HCT116 (cell line): ENCODE results near the gene CBX5. TPM values are rescaled to one million over a fixed set of nuclear protein-coding genes. Genes with fewer than 3 reads are reported as not detected.

ENCODE experiments used
- CEBPB ChIP-seq: IDR thresholded peaks from 2 replicates; pipeline ENCODE4 v1.6.1; 2012; ENCODE audit warnings: low read depth
- EGR1 ChIP-seq: IDR thresholded peaks from 2 replicates; pipeline ENCODE4 v1.6.1; 2012; ENCODE audit warnings: low read depth
- ELF1 ChIP-seq: IDR thresholded peaks from 2 replicates; pipeline ENCODE4 v1.6.1; 2012; ENCODE audit warnings: low read depth, borderline replicate concordance
- EZH2 ChIP-seq: fragments of 200-600 bp; sonication (generic); IDR thresholded peaks from 2 replicates; pipeline ENCODE4 v1.6.1; 2017; ENCODE audit warnings: antibody characterized with exemption, mixed run types
- EZH2phosphoT487 ChIP-seq: fragments of 200-600 bp; IDR thresholded peaks from 2 replicates; pipeline ENCODE4 v1.6.1; 2018; ENCODE audit warnings: antibody characterized with exemption, borderline replicate concordance
- FOSL1 ChIP-seq: IDR thresholded peaks from 2 replicates; pipeline ENCODE4 v1.6.1; 2012; ENCODE audit warnings: low read depth
- JUND ChIP-seq: IDR thresholded peaks from 2 replicates; pipeline ENCODE4 v1.6.1; 2012
- POLR2A ChIP-seq: IDR thresholded peaks from 2 replicates; pipeline ENCODE4 v1.7.0; 2011; ENCODE audit warnings: borderline replicate concordance; ENCODE audit not compliant: insufficient read depth, insufficient read length; ENCODE audit errors: extremely low read depth
- POLR2AphosphoS5 ChIP-seq: IDR thresholded peaks from 2 replicates; pipeline ENCODE4 v1.6.1; 2011; ENCODE audit warnings: mild to moderate bottlenecking, low read depth, low read length, moderate library complexity
- RAD21 ChIP-seq: IDR thresholded peaks from 2 replicates; pipeline ENCODE4 v1.6.1; 2012; ENCODE audit warnings: low read depth, mild to moderate bottlenecking
- SIN3A ChIP-seq: IDR thresholded peaks from 2 replicates; pipeline ENCODE4 v1.6.1; 2012; ENCODE audit warnings: low read depth
- SP1 ChIP-seq: IDR thresholded peaks from 2 replicates; pipeline ENCODE4 v1.6.1; 2012; ENCODE audit warnings: low read depth
- SRF ChIP-seq: IDR thresholded peaks from 2 replicates; pipeline ENCODE4 v1.6.1; 2012; ENCODE audit warnings: low read depth
- TCF7L2 ChIP-seq: IDR thresholded peaks from 2 replicates; pipeline ENCODE4 v1.7.0; 2011; ENCODE audit warnings: borderline replicate concordance, inconsistent platforms; ENCODE audit not compliant: insufficient read depth, insufficient read length; ENCODE audit errors: extremely low read depth
- ZFX ChIP-seq: fragments of 450-650 bp; IDR thresholded peaks from 2 replicates; pipeline ENCODE4 v1.6.1; 2017
- ZNF274 ChIP-seq: fragments of 200-500 bp; sonication (Bioruptor generic); IDR thresholded peaks from 2 replicates; pipeline ENCODE4 v1.6.1; 2014; ENCODE audit warnings: mild to moderate bottlenecking, low read depth, low read length, inconsistent platforms
- total RNA-seq: library from RNA; stranded (reverse); gene quantifications from one replicate; pipeline ENCODE4 v1.2.1, GENCODE V29; 2021; ENCODE audit not compliant: unreplicated experiment
- TF ChIP-seq, protein P1 (sequence below), 3 experiments: fragments of 200-600 bp in 1 of 3; sonication (generic) in 1 of 3; IDR thresholded peaks in 2 of 3; conservative IDR thresholded peaks in 1 of 3; 2 replicates each; pipeline ENCODE4 v1.5.1; 2012 to 2017; ENCODE audit warnings: low read depth in 2 of 3, low read length in 2 of 3, antibody characterized with exemption in 1 of 3, borderline replicate concordance in 1 of 3, control low read depth in 1 of 3, mild to moderate bottlenecking in 1 of 3, mixed read lengths in 1 of 3, mixed run types in 1 of 3, moderate library complexity in 1 of 3; ENCODE audit not compliant: insufficient read depth in 1 of 3
- TF ChIP-seq, protein P2 (sequence below): IDR thresholded peaks from 2 replicates; pipeline ENCODE4 v1.6.1; 2012

The CBX5 gene
- total RNA-seq, 1 experiment from 2014 or later: 72.3 TPM

DNA sequence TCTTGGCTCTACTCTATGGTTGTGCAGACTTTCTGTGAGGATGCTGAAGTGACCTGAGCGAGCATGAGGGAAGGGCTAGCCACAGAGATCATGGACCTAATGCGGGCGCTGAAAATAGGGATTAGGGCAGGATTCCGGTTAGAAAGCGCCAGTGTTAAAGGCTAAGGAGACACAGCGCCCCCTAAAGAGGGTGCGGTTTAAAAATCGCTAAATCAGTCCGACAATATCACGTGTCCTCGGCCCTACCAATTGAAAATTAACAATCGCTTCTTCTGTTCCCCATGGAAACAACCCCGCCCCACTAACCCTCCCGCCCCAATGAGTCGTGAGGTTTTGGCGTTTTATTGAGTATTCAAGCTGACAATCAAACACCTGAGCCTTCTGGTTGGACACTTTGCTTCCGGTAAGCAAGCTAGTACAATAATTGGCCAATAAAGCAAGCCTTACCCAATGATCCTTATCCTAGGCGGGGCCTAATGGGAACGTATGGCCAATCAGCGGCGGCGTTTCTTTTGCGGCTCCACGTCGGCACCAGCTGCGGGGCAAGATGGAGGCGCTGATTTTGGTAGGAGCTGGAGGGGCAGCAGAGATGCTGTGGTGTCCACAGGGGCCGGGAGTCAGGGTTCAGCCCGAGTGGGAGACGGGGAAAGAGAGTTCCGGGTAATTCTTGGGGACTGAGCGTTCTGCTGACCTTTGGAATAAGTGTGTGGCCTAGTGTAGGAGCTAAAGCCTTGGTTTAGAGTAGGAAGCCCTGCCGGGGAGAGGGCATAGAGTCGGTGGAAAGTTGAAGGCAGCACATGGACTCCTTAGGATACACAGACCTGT is 44.9 kb upstream of the CBX5 start, which contains the start of gene COPZ1 (continued):
- peak; percentile 99 for TF ChIP-seq SP1
- no peak for TF ChIP-seq SIN3A
- TF ChIP-seq RAD21: peak; percentile 90
- no peak for TF ChIP-seq JUND
- TF ChIP-seq POLR2A: peak; percentile 63
- TF ChIP-seq ZFX: peak; percentile 99
- peak; percentile 86 for TF ChIP-seq POLR2AphosphoS5
- TF ChIP-seq ZNF274: no peak
- no peak; the same call in 1 of the 2 replicates for TF ChIP-seq ELF1
- TF ChIP-seq SRF: no peak
- TF ChIP-seq, protein P1, sequence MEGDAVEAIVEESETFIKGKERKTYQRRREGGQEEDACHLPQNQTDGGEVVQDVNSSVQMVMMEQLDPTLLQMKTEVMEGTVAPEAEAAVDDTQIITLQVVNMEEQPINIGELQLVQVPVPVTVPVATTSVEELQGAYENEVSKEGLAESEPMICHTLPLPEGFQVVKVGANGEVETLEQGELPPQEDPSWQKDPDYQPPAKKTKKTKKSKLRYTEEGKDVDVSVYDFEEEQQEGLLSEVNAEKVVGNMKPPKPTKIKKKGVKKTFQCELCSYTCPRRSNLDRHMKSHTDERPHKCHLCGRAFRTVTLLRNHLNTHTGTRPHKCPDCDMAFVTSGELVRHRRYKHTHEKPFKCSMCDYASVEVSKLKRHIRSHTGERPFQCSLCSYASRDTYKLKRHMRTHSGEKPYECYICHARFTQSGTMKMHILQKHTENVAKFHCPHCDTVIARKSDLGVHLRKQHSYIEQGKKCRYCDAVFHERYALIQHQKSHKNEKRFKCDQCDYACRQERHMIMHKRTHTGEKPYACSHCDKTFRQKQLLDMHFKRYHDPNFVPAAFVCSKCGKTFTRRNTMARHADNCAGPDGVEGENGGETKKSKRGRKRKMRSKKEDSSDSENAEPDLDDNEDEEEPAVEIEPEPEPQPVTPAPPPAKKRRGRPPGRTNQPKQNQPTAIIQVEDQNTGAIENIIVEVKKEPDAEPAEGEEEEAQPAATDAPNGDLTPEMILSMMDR (IDR thresholded peaks at IDR 0.05 in 2 of 3, conservative IDR thresholded peaks at IDR 0.05 in 1 of 3; ENCODE audit: borderline replicate concordance in 1 of 3, insufficient read depth in 1 of 3, low read depth in 2 of 3, low read length in 2 of 3): peak; percentile 79 to 85 (median 79)
- no peak for TF ChIP-seq EZH2
- TF ChIP-seq, protein P2, sequence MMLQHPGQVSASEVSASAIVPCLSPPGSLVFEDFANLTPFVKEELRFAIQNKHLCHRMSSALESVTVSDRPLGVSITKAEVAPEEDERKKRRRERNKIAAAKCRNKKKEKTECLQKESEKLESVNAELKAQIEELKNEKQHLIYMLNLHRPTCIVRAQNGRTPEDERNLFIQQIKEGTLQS: no peak
- TF ChIP-seq TCF7L2: no peak
- TF ChIP-seq EGR1: no peak
- no peak for TF ChIP-seq EZH2phosphoT487
- no peak for TF ChIP-seq FOSL1
- no peak for TF ChIP-seq CEBPB
